ENCODE results near the gene STN1.

DNA sequence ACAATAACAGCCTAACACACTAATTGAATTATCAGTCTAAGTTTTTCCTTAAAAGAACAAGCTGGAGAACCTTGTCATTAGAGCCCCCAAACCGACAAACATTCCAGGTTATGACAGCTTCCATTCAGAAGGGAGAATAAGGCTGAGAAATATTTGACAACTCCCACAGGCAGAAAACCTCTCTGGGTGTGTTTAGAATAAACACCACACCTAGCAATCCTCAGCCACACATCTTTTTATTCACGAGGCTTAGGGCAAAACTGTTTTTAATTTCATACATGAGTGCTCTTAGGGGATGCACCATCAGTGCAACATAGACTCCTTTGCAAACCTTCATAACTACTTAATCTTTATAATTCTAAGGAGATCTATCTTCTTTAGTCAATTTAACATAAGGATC lies 24.2 kb downstream of the STN1 start:
- TF ChIP-seq CTCF (IDR thresholded peaks at IDR 0.05) (no peak), POLR2AphosphoS5 (IDR thresholded peaks at IDR 0.05) (no peak)
